ENCODE measurements around the gene NPEPL1. TPM values are rescaled to one million over a fixed set of nuclear protein-coding genes. Genes with fewer than 3 reads are reported as not detected.
"Not testable (repeated sequence)": the region's sequence is repeated elsewhere in the genome, so short reads cannot be mapped to it uniquely, and the experiment has no call there.

NPEPL1 gene
- total and polyA plus RNA-seq, 3 experiments from 2014 or later = 6.8 to 18.6 (median 15.3) TPM

DNA sequence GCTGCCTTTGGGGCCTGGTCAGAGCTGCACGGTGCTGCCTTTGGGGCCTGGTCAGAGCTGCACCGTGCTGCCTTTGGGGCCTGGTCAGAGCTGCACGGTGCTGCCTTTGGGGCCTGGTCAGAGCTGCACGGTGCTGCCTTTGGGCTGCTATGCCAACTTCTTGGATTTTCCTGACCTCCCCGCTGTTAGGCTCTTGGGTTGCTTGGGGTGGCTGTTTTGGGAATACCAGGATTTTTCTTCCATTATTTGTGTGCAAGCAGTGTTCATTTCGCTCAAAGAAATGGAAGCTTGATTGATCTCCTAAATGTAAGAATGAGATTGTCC is 44.1 kb upstream of the NPEPL1 start:
- H3K27me3 Mint-ChIP-seq; H3K4me1 ChIP-seq (ENCODE audit: insufficient read depth, low read length); H3K9me3 Mint-ChIP-seq; H3K27ac ChIP-seq (ENCODE audit: low read depth, low read length); H3K4me3 ChIP-seq (ENCODE audit: low read length); DNase-seq; H3K36me3 ChIP-seq (ENCODE audit: insufficient read depth, low read length); H3K9me3 ChIP-seq (ENCODE audit: low read length); POLR2A ChIA-PET; H3K27me3 ChIP-seq (ENCODE audit: insufficient read depth, low read length, poor library complexity, severe bottlenecking): not testable (repeated sequence)
- H3K27ac Mint-ChIP-seq = peak overlapping the region in 2 of 8 donors; percentile 84 to 93
- peak overlapping the region in 6 of 7 donors; percentile 80 to 91 (median 82) for H3K4me3 Mint-ChIP-seq
- CTCF ChIA-PET = interaction anchor here (1.2 to 4.9 kb wide), 4 partner anchors 9 to 203 kb away, joined by 3 to 30 read pairs (median 6); partner anchors contain the start of gene GNAS
- peaks cover 0 to 22% (median 1%) of the 10 kb centered on the region in 3 donors for H3K36me3 Mint-ChIP-seq
- H3K4me1 Mint-ChIP-seq = peaks cover 12 to 26% (median 19%) of the 10 kb centered on the region in 3 donors

GRCh38 chr20:58649288-58650180 is 43.1 kb upstream of the NPEPL1 start:
- Histone ChIP-seq H3K9me3 (ENCODE audit: low read length) (no peaks in the 10 kb centered on the region), H3K27ac (ENCODE audit: low read depth, low read length) (peak overlapping the region; percentile 32), H3K27me3 (ENCODE audit: insufficient read depth, low read length, poor library complexity, severe bottlenecking) (no peaks in the 10 kb centered on the region), H3K4me1 (ENCODE audit: insufficient read depth, low read length) (peaks cover 18% of the 10 kb centered on the region), H3K36me3 (ENCODE audit: insufficient read depth, low read length) (no peaks in the 10 kb centered on the region), H3K4me3 (ENCODE audit: low read length) (peak overlapping the region; percentile 95)
- Mint-ChIP-seq H3K27ac (peak overlapping the region; percentile 63 to 93 (median 83)), H3K4me1 (peaks cover 14 to 30% (median 26%) of the 10 kb centered on the region in 3 donors), H3K36me3 (peaks cover 0 to 22% (median 1%) of the 10 kb centered on the region in 3 donors), H3K9me3 (no peaks in the 10 kb centered on the region), H3K4me3 (peak overlapping the region; percentile 79 to 91 (median 82)), H3K27me3 (peaks cover 0 to 3% of the 10 kb centered on the region in 2 donors)
- DNase-seq = peak; percentile 18 to 61 (median 24)
- POLR2A ChIA-PET = interaction anchor here (0.6 to 1.8 kb wide), 3 partner anchors 10 to 1291 kb away, joined by 3 to 17 read pairs (median 4); partner anchors contain the start of genes FAM217B and PPP1R3D
- CTCF ChIA-PET = interaction anchor here (1.5 to 4.9 kb wide), 3 partner anchors 11 to 188 kb away, joined by 3 to 30 read pairs (median 22); partner anchors contain the start of gene NPEPL1

GRCh38 chr20:58650181-58650775 is 42.3 kb upstream of the NPEPL1 start:
- Mint-ChIP-seq H3K4me3 (peak overlapping the region; percentile 93 to 100 (median 98)), H3K27ac (peak overlapping the region; percentile 98 to 100 (median 100)), H3K9me3 (no peaks in the 10 kb centered on the region), H3K36me3 (peaks cover 0 to 22% (median 1%) of the 10 kb centered on the region in 3 donors), H3K27me3 (peaks cover 0 to 3% of the 10 kb centered on the region in 2 donors), H3K4me1 (peaks cover 19 to 37% (median 33%) of the 10 kb centered on the region in 3 donors)
- Histone ChIP-seq H3K36me3 (ENCODE audit: insufficient read depth, low read length) (no peaks in the 10 kb centered on the region), H3K4me3 (ENCODE audit: low read length) (peak overlapping the region; percentile 95), H3K27ac (ENCODE audit: low read depth, low read length) (peak overlapping the region; percentile 97), H3K4me1 (ENCODE audit: insufficient read depth, low read length) (peaks cover 24% of the 10 kb centered on the region), H3K9me3 (ENCODE audit: low read length) (no peaks in the 10 kb centered on the region), H3K27me3 (ENCODE audit: insufficient read depth, low read length, poor library complexity, severe bottlenecking) (no peaks in the 10 kb centered on the region)
- peak; percentile 9 to 58 (median 35) for DNase-seq
- ChIA-PET POLR2A (interaction anchor here (0.6 to 2.0 kb wide), 13 partner anchors 10 to 439 kb away, joined by 3 to 17 read pairs (median 4); partner anchors contain the start of genes ATP5F1E, NELFCD, NPEPL1 and VAPB), CTCF (interaction anchor here (0.7 to 4.9 kb wide), 7 partner anchors 10 to 382 kb away, joined by 3 to 30 read pairs (median 7); partner anchors contain the start of genes ATP5F1E and NPEPL1)

DNA sequence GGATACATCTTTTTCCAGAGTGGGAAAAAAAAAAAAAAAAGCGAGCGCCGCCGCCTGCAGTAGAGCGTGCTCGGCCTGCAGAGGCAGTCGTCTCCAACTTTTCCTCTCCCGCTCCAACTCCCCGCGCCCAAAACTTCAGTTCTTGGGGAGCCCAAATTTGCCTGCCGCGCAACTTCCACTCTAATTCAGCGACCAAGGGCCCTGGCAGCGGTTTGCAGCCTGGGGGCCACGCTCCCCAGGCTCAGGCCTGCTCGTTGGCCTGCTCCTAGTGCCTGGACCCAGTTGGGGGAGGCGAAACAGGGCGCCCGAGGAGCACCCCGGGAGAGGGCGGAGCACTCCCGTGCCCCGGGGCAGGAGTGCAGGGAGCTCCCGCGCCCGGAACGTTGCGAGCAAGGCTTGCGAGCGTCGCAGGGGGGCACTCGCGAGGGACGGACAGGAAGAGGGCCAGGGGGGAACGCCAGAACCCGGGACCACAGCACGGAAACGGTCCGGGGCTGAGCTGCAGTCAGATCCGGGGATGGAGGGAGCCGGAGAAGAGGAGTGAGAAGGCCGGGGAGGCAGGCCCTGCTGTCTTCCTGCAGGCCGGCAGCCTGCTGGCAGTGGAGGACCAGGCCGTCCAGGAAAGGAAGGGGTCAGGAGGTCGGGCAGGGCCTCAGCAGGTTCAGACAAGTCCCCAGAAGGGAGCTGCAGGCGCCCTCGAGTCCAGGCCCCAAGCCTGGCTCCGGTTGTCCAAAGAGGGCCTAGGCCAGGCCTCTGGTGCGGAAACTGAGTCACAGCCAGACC is 41.6 kb upstream of the NPEPL1 start, which contains the start of gene STX16:
TSS of gene STX16 (plus strand) at position 508 of the 783 bp plus-strand sequence. CDS start 724 bp downstream, outside the sequence.
- H3K9me3 Mint-ChIP-seq = no peaks in the 10 kb centered on the region
- H3K4me1 Mint-ChIP-seq = peaks cover 23 to 44% (median 40%) of the 10 kb centered on the region in 3 donors
- POLR2A ChIA-PET = interaction anchor here (0.6 to 2.0 kb wide), 16 partner anchors 9 to 438 kb away, joined by 3 to 17 read pairs (median 4); partner anchors contain the start of genes ATP5F1E, NELFCD, NPEPL1 and VAPB
- H3K9me3 ChIP-seq (ENCODE audit: low read length) = no peaks in the 10 kb centered on the region
- H3K4me3 Mint-ChIP-seq = peak within 1 kb of the TSS; percentile 93 to 100 (median 98)
- peaks cover 0 to 3% of the 10 kb centered on the region in 2 donors for H3K27me3 Mint-ChIP-seq
- H3K4me3 ChIP-seq (ENCODE audit: low read length) = peak within 1 kb of the TSS; percentile 95
- no peaks in the 10 kb centered on the region for H3K27me3 ChIP-seq (ENCODE audit: insufficient read depth, low read length, poor library complexity, severe bottlenecking)
- H3K36me3 Mint-ChIP-seq = peaks cover 0 to 25% (median 1%) of the 10 kb centered on the region in 3 donors
- CTCF ChIA-PET = interaction anchor here (0.7 to 4.9 kb wide), 10 partner anchors 9 to 415 kb away, joined by 3 to 30 read pairs (median 4); partner anchors contain the start of genes ATP5F1E, NPEPL1 and VAPB
- peaks cover 31% of the 10 kb centered on the region for H3K4me1 ChIP-seq (ENCODE audit: insufficient read depth, low read length)
- H3K27ac Mint-ChIP-seq = peak within 1 kb of the TSS; percentile 98 to 100 (median 100)
- H3K27ac ChIP-seq (ENCODE audit: low read depth, low read length) = peak within 1 kb of the TSS; percentile 97
- no peaks in the 10 kb centered on the region for H3K36me3 ChIP-seq (ENCODE audit: insufficient read depth, low read length)
- peak; percentile 75 to 87 (median 76) for DNase-seq

DNA sequence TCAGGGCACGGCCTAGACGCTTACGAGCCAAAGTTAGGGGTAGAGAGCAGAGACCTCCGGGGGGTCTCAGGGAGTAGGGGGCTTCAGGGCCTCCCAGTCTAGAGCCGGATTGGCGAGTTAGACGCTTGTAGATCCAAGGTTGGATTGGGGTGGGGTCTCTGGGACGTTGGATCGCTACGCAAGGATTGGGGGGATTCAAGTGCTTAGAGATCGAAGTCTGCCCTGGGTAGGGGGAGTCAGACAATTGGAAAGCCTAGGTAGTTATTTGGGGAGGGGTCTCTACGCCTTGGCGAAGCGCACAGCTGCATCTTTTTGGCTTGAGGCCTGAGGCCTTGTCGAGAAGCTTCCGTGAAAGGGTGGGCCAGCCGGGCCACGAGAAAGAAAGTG is 41.0 kb upstream of the NPEPL1 start:
- POLR2A ChIA-PET = interaction anchor here (0.6 to 2.0 kb wide), 13 partner anchors 8 to 1266 kb away, joined by 3 to 17 read pairs (median 4); partner anchors contain the start of genes ATP5F1E, NELFCD, NPEPL1 and VAPB
- Histone ChIP-seq H3K9me3 (ENCODE audit: low read length) (no peaks in the 10 kb centered on the region), H3K27me3 (ENCODE audit: insufficient read depth, low read length, poor library complexity, severe bottlenecking) (no peaks in the 10 kb centered on the region), H3K4me3 (ENCODE audit: low read length) (peak overlapping the region; percentile 95), H3K36me3 (ENCODE audit: insufficient read depth, low read length) (no peaks in the 10 kb centered on the region), H3K27ac (ENCODE audit: low read depth, low read length) (peak overlapping the region; percentile 97), H3K4me1 (ENCODE audit: insufficient read depth, low read length) (peaks cover 37% of the 10 kb centered on the region)
- Mint-ChIP-seq H3K27ac (peak overlapping the region; percentile 98 to 100 (median 100)), H3K9me3 (no peaks in the 10 kb centered on the region), H3K4me1 (peaks cover 29 to 50% (median 46%) of the 10 kb centered on the region in 3 donors), H3K4me3 (peak overlapping the region; percentile 93 to 100 (median 98)), H3K27me3 (peaks cover 0 to 3% of the 10 kb centered on the region in 2 donors), H3K36me3 (peaks cover 0 to 30% (median 1%) of the 10 kb centered on the region in 3 donors)
- peak in 1 of 5 donors; percentile 58 for DNase-seq
- CTCF ChIA-PET = interaction anchor here (0.8 to 4.9 kb wide), 9 partner anchors 9 to 415 kb away, joined by 3 to 30 read pairs (median 5); partner anchors contain the start of genes ATP5F1E, NPEPL1 and VAPB

- Mint-ChIP-seq H3K36me3 (peaks cover 0 to 32% (median 1%) of the 10 kb centered on the region in 3 donors), H3K27me3 (peaks cover 0 to 3% of the 10 kb centered on the region in 2 donors), H3K4me1 (peaks cover 34 to 55% (median 51%) of the 10 kb centered on the region in 3 donors), H3K4me3 (peak overlapping the region; percentile 93 to 100 (median 98)), H3K27ac (peak overlapping the region; percentile 98 to 100 (median 100)), H3K9me3 (no peaks in the 10 kb centered on the region)
- H3K36me3 ChIP-seq (ENCODE audit: insufficient read depth, low read length) = no peaks in the 10 kb centered on the region
- POLR2A ChIA-PET = interaction anchor here (0.6 to 2.0 kb wide), 19 partner anchors 8 to 1267 kb away, joined by 3 to 17 read pairs (median 4); partner anchors contain the start of genes ATP5F1E, NPEPL1, VAPB and ZBP1
- peak; percentile 57 to 81 (median 77) for DNase-seq
- no peaks in the 10 kb centered on the region for H3K9me3 ChIP-seq (ENCODE audit: low read length)
- H3K4me3 ChIP-seq (ENCODE audit: low read length) = peak overlapping the region; percentile 95
- H3K27me3 ChIP-seq (ENCODE audit: insufficient read depth, low read length, poor library complexity, severe bottlenecking) = no peaks in the 10 kb centered on the region
- H3K27ac ChIP-seq (ENCODE audit: low read depth, low read length) = peak overlapping the region; percentile 97
- H3K4me1 ChIP-seq (ENCODE audit: insufficient read depth, low read length) = peaks cover 42% of the 10 kb centered on the region
- CTCF ChIA-PET = interaction anchor here (1.1 to 4.9 kb wide), 7 partner anchors 8 to 416 kb away, joined by 3 to 30 read pairs (median 5); partner anchors contain the start of genes ATP5F1E, NPEPL1 and VAPB
Observed at GRCh38 chr20:58651946-58652605, 40.5 kb upstream of the NPEPL1 start.
